ENCODE measurements around the gene INO80D. TPM values are rescaled to one million over a fixed set of nuclear protein-coding genes. Genes with fewer than 3 reads are reported as not detected.
A peak's percentile ranks its signal among the peaks of the same experiment; 100 is the strongest.

Gene INO80D
- total and polyA plus RNA-seq, 9 donors = 3.2 to 37.6 (median 23.9) TPM

- Histone ChIP-seq H3K27ac (peak overlapping the region in 1 of 2 donors; percentile 52), H3K27me3 (no peaks in the 10 kb centered on the region), H3K36me3 (no peaks in the 10 kb centered on the region), H3K4me1 (ENCODE audit: insufficient read depth) (peaks cover 5% of the 10 kb centered on the region), H3K9me3 (no peaks in the 10 kb centered on the region), H3K4me3 (no peak overlapping the region)
- DNase-seq = peak; percentile 76 to 85 (median 82)
- WGBS, 3 donors = 5 to 10% (median 8%) methylated on average over 15 of the region's 15 CpGs
- intact Hi-C loops (cut with DNase I) = no loop called here
- TF ChIP-seq EP300 (IDR thresholded peaks at IDR 0.05) (no peak), POLR2A (IDR thresholded peaks at IDR 0.05) (no peak)
- TF ChIP-seq, protein P1, sequence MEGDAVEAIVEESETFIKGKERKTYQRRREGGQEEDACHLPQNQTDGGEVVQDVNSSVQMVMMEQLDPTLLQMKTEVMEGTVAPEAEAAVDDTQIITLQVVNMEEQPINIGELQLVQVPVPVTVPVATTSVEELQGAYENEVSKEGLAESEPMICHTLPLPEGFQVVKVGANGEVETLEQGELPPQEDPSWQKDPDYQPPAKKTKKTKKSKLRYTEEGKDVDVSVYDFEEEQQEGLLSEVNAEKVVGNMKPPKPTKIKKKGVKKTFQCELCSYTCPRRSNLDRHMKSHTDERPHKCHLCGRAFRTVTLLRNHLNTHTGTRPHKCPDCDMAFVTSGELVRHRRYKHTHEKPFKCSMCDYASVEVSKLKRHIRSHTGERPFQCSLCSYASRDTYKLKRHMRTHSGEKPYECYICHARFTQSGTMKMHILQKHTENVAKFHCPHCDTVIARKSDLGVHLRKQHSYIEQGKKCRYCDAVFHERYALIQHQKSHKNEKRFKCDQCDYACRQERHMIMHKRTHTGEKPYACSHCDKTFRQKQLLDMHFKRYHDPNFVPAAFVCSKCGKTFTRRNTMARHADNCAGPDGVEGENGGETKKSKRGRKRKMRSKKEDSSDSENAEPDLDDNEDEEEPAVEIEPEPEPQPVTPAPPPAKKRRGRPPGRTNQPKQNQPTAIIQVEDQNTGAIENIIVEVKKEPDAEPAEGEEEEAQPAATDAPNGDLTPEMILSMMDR (IDR thresholded peaks at IDR 0.05) = peak; percentile 89 to 96 (median 90)
Observed at GRCh38 chr2:205947621-205948495, 138.1 kb downstream of the INO80D start.

DNA sequence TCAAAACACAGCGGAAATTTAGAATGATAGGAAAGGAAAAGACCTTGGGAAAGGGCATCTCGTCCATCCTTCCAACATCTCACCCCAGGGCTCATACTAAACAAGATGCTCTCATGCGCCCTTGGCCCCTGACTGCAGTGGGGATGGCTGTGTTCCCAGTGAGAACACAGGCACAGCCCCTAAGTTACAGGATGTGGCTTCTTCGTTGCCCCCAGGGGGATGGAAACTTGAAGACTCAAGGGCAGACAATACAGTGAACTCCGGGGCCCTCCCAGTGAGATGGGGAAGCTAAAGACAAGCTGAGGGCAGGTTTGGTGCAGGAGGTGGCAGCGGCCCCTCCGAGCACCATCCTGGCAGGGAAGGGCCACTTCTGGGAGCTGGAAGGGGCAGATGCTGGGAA, 139.7 kb downstream of the INO80D start:
- Histone ChIP-seq H3K36me3 (no peaks in the 10 kb centered on the region), H3K4me3 (no peak overlapping the region), H3K27me3 (no peaks in the 10 kb centered on the region), H3K27ac (no peak overlapping the region), H3K4me1 (ENCODE audit: insufficient read depth) (peaks cover 5% of the 10 kb centered on the region), H3K9me3 (no peaks in the 10 kb centered on the region)
- WGBS, 3 donors = 76 to 85% (median 80%) methylated on average over 7 of the region's 7 CpGs
- intact Hi-C loops (cut with DNase I) = no loop called here
- no peak for DNase-seq
- TF ChIP-seq POLR2A (IDR thresholded peaks at IDR 0.05) (no peak), EP300 (IDR thresholded peaks at IDR 0.05) (no peak)
- TF ChIP-seq, protein P1 (IDR thresholded peaks at IDR 0.05) = no peak

Small RNA genes within 50 kb of the gene (small RNA-seq; reads per million reads assigned to genes)
- gene RF00006 = not detected
- not detected for gene RF00019

Other genes starting within 250 kb of the INO80D start
- 10 to 100 TPM; 29.6 to 75.7 (median 58.3) TPM for gene NDUFS1, start 73.3 kb upstream of the INO80D start, total RNA-seq
- gene NDUFS1, start 73.3 kb upstream of the INO80D start, polyA plus RNA-seq = 10 to 100 TPM; 17.3 to 86.7 TPM
- gene EEF1B2, start 73.7 kb upstream of the INO80D start, total RNA-seq = 100 to 1,000 TPM; 647 to 983 (median 768) TPM
- 1,000 to 10,000 TPM; 1,190 to 1,651 TPM for gene EEF1B2, start 73.7 kb upstream of the INO80D start, polyA plus RNA-seq
- gene ZDBF2, start 188.5 kb upstream of the INO80D start, total RNA-seq = 10 to 100 TPM; 18.0 to 36.4 (median 27.0) TPM
- 1 to 10 TPM; 4.1 to 6.7 TPM for gene ZDBF2, start 188.5 kb upstream of the INO80D start, polyA plus RNA-seq